Endothelial cell of umbilical vein (primary cell): ENCODE results near the gene SLC16A5. TPM values are rescaled to one million over a fixed set of nuclear protein-coding genes. Genes with fewer than 3 reads are reported as not detected.
"Not testable (repeated sequence)": the region's sequence is repeated elsewhere in the genome, so short reads cannot be mapped to it uniquely, and the experiment has no call there.

Source experiments
- BruUV-seq: library from RNA; stranded (reverse); fragments of 400-500 nt; replicated peaks from 2 replicates; lab custom pipeline; 2021; lab: Mats Ljungman, UMichigan
- CTCF ChIA-PET: fragments of 300-600, 350-600 bp; sonication (Branson Sonifier 250); formaldehyde crosslinking; loops from one replicate; lab custom pipeline; 2021; ENCODE audit warnings: antibody characterized with exemption, inconsistent platforms; lab: Charles Lee
- POLR2A ChIA-PET: fragments of 300-600, 350-600 bp; sonication (Branson Sonifier 250); formaldehyde crosslinking; loops from one replicate; lab custom pipeline; 2021; ENCODE audit warnings: antibody characterized with exemption, inconsistent platforms; lab: Charles Lee
- DNase-seq: peaks from one replicate; pipeline ENCODE4 v3.0.0-alpha.2; 2011; ENCODE audit warnings: low read depth, low spot score
- FAIRE-seq: peaks from 2 replicates; lab custom pipeline; 2011; peaks lifted over from hg19 to GRCh38; lab: Jason Lieb, UNC
- H2AFZ ChIP-seq: 2 replicates; pipeline ENCODE4 v1.6.0; 2012; ENCODE audit warnings: low read depth, low read length, control low read depth, inconsistent platforms
- H3K27ac ChIP-seq: 2 replicates; pipeline ENCODE4 v1.5.1; 2011; ENCODE audit warnings: low read depth, mild to moderate bottlenecking, control low read depth, low read length, moderate library complexity; ENCODE audit not compliant: insufficient read depth
- H3K27me3 ChIP-seq, 2 experiments: 2 replicates each; pipeline versions ENCODE4 v1.6.0 to v1.6.1; 2011; ENCODE audit warnings: low read length in 2 of 2, mixed read lengths in 1 of 2; ENCODE audit not compliant: control insufficient read depth in 2 of 2, insufficient read depth in 2 of 2
- H3K36me3 ChIP-seq, 2 experiments: 2 replicates in 1 of 2; 3 replicates in 1 of 2; pipeline ENCODE4 v1.5.1; 2011; ENCODE audit warnings: low read length in 2 of 2, mild to moderate bottlenecking in 1 of 2, moderate library complexity in 1 of 2; ENCODE audit not compliant: control insufficient read depth in 2 of 2, insufficient read depth in 2 of 2; ENCODE audit errors: extremely low read depth in 1 of 2
- H3K4me1 ChIP-seq: 3 replicates; pipeline ENCODE4 v1.5.1; 2011; ENCODE audit warnings: mild to moderate bottlenecking, low read length; ENCODE audit not compliant: control insufficient read depth, insufficient read depth; ENCODE audit errors: extremely low read depth
- H3K4me2 ChIP-seq: 2 replicates; pipeline ENCODE4 v1.6.1; 2011; ENCODE audit warnings: low read length, control low read depth, mixed read lengths; ENCODE audit not compliant: insufficient read depth
- H3K4me3 ChIP-seq, 3 experiments: fragments of 200-600 bp in 1 of 3; sonication (generic), shearing (Covaris generic) in 1 of 3; replicated peaks in 1 of 3; 2 replicates each; pipeline ENCODE4 v1.5.1; 2011 to 2016; ENCODE audit warnings: control low read depth in 3 of 3, low read length in 3 of 3, mild to moderate bottlenecking in 2 of 3, inconsistent platforms in 1 of 3, low read depth in 1 of 3, moderate library complexity in 1 of 3; ENCODE audit not compliant: insufficient read depth in 1 of 3
- H3K79me2 ChIP-seq: 2 replicates; pipeline ENCODE4 v1.6.0; 2012; ENCODE audit warnings: low read length, inconsistent platforms; ENCODE audit not compliant: control insufficient read depth, insufficient read depth
- H3K9ac ChIP-seq: replicated peaks from 2 replicates; pipeline ENCODE3; 2011; ENCODE audit warnings: low read length, control low read depth; ENCODE audit not compliant: insufficient read depth; ENCODE audit errors: extremely low read depth
- H3K9me1 ChIP-seq: replicated peaks from 3 replicates; pipeline ENCODE4 v1.6.0; 2011; ENCODE audit warnings: mild to moderate bottlenecking, low read length; ENCODE audit not compliant: control insufficient read depth, insufficient read depth; ENCODE audit errors: extremely low read depth
- H3K9me3 ChIP-seq: replicated peaks from 2 replicates; pipeline ENCODE4 v1.5.1; 2012; ENCODE audit warnings: low read length, inconsistent platforms; ENCODE audit not compliant: control insufficient read depth, insufficient read depth
- H4K20me1 ChIP-seq: replicated peaks from 2 replicates; pipeline ENCODE3; 2011; ENCODE audit warnings: mild to moderate bottlenecking, low read length; ENCODE audit not compliant: control insufficient read depth, insufficient read depth; ENCODE audit errors: extremely low read depth
- CTCF ChIP-seq, 2 donors: IDR thresholded peaks; 1 replicate in 1 of 2; 2 replicates in 1 of 2; pipeline ENCODE4 v1.5.1; 2011; ENCODE audit warnings: low read length in 2 of 2, mild to moderate bottlenecking in 2 of 2, moderate library complexity in 2 of 2, control low read depth in 1 of 2, inconsistent platforms in 1 of 2, low read depth in 1 of 2; ENCODE audit not compliant: insufficient read depth in 1 of 2; ENCODE audit errors: extremely low read depth in 1 of 2
- EZH2 ChIP-seq: IDR thresholded peaks from 2 replicates; pipeline ENCODE4 v1.6.1; 2012; ENCODE audit warnings: borderline replicate concordance, low read depth, mild to moderate bottlenecking, moderate library complexity, low read length, inconsistent platforms; ENCODE audit not compliant: severe bottlenecking
- FOS ChIP-seq: IDR thresholded peaks from 2 replicates; pipeline ENCODE4 v1.6.1; 2011; ENCODE audit warnings: mild to moderate bottlenecking, low read length, moderate library complexity, borderline replicate concordance; ENCODE audit not compliant: insufficient read depth
- GATA2 ChIP-seq: IDR thresholded peaks from 2 replicates; pipeline ENCODE4 v1.7.0; 2011; ENCODE audit warnings: low read depth, mild to moderate bottlenecking, moderate library complexity, mixed read lengths, low read length; ENCODE audit not compliant: insufficient read length, insufficient read depth
- JUN ChIP-seq: IDR thresholded peaks from 2 replicates; pipeline ENCODE4 v1.6.1; 2011; ENCODE audit warnings: borderline replicate concordance, low read depth; ENCODE audit not compliant: insufficient read length, insufficient read depth
- MAX ChIP-seq: IDR thresholded peaks from 2 replicates; pipeline ENCODE4 v1.6.1; 2011; ENCODE audit not compliant: insufficient read depth, insufficient read length
- MYC ChIP-seq: IDR thresholded peaks from one replicate; pipeline ENCODE4 v1.6.1; 2011; ENCODE audit warnings: mild to moderate bottlenecking, low read depth, low read length
- POLR2A ChIP-seq: IDR thresholded peaks from 2 replicates; pipeline ENCODE4 v1.6.1; 2012; ENCODE audit warnings: low read depth, mild to moderate bottlenecking, control low read depth, low read length
- POLR2AphosphoS5 ChIP-seq: IDR thresholded peaks from 2 replicates; pipeline ENCODE4 v1.6.1; 2012; ENCODE audit warnings: low read depth, mild to moderate bottlenecking, control low read depth, low read length, moderate library complexity; ENCODE audit not compliant: insufficient read depth
- dilution Hi-C: fragments of 300-500 bp; cut with MboI; formaldehyde crosslinking; loops from one replicate; pipeline ENCODE4 v1.15.0; 2019; ENCODE audit warnings: low sequenced_read_pairs; ENCODE audit not compliant: extremely low pct_ligation_motif_present
- intact Hi-C: fragments of 100-400 bp; cut with micrococcal nuclease; formaldehyde crosslinking; loops from one replicate; pipeline ENCODE4 v1.10.0; 2022
- polyA plus RNA-seq, 4 experiments: library from polyadenylated mRNA; depleted of rRNA in 3 of 4; stranded (reverse) in 3 of 4; unstranded in 1 of 4; fragments of >200 nt; gene quantifications; 2 replicates each; pipeline versions ENCODE4 v1.2.1 to v1.2.3, GENCODE V29; 2011 to 2012; ENCODE audit warnings: missing spikeins in 1 of 4
- total RNA-seq: library from RNA; stranded (reverse); gene quantifications from 2 replicates; pipeline ENCODE4 v1.2.3, GENCODE V29; 2021

The SLC16A5 gene
- total and polyA plus RNA-seq, 2 donors (not counting 3 experiments of a cell fraction or from before 2014, with no cell fraction given), result 16.4 to 23.3 TPM

GRCh38 chr17:75043789-75044188 lies 44.0 kb upstream of the SLC16A5 start:
- peaks cover 12% of the 10 kb centered on the region for H3K4me1 ChIP-seq
- BruUV-seq, DNase-seq, H3K36me3 ChIP-seq, H3K9ac ChIP-seq, H3K27me3 ChIP-seq, FAIRE-seq, H3K9me3 ChIP-seq, H3K79me2 ChIP-seq, H3K9me1 ChIP-seq, H3K4me2 ChIP-seq, H3K4me3 ChIP-seq, dilution Hi-C loops, H3K27ac ChIP-seq, POLR2A ChIA-PET, H4K20me1 ChIP-seq, H2AFZ ChIP-seq: not testable (repeated sequence)
- intact Hi-C loops, result loop anchor here (10.0 kb wide), 1 partner anchor 471 kb away; the partner anchor contains the start of genes CASKIN2 and TSEN54
- CTCF ChIA-PET, result interaction anchor here (0.7 kb wide), 1 partner anchor 11 kb away, joined by 3 read pairs; no protein-coding TSS in a partner anchor

GRCh38 chr17:75044716-75045115 lies 43.0 kb upstream of the SLC16A5 start:
- intact Hi-C loops, result loop anchor here (5.0 to 10.0 kb wide), 3 partner anchors 63 to 470 kb away; partner anchors contain the start of genes ARMC7, CASKIN2, SUMO2 and TSEN54
- CTCF ChIA-PET, result no interaction called here

More at GRCh38 chr17:75044716-75045115, 43.0 kb upstream of the SLC16A5 start:
- Histone ChIP-seq H3K4me1 (peaks cover 13% of the 10 kb centered on the region), H2AFZ (no peak overlapping the region), H3K4me3 (no peak overlapping the region), H3K4me2 (no peak overlapping the region), H3K79me2 (peaks cover 8% of the 10 kb centered on the region), H3K27me3 (no peaks in the 10 kb centered on the region), H4K20me1 (no peaks in the 10 kb centered on the region), H3K36me3 (peaks cover 0 to 8% of the 10 kb centered on the region in 2 experiments), H3K9me1 (no peaks in the 10 kb centered on the region), H3K9me3 (no peaks in the 10 kb centered on the region), H3K27ac (no peak overlapping the region), H3K9ac (no peak overlapping the region)
- POLR2A ChIA-PET, result no interaction called here
- DNase-seq (no peak), FAIRE-seq (no peak)
- dilution Hi-C loops, result no loop called here
- no TSS peak for BruUV-seq
- TF ChIP-seq EZH2, result no peak
- no peak for TF ChIP-seq MYC
- TF ChIP-seq FOS, result no peak
- TF ChIP-seq POLR2AphosphoS5, result no peak
- no peak for TF ChIP-seq GATA2
- no peak for TF ChIP-seq CTCF (IDR thresholded peaks at IDR 0.05; ENCODE audit: extremely low read depth in 1 of 2, insufficient read depth in 1 of 2, low read depth in 1 of 2, low read length in 2 of 2)
- no peak for TF ChIP-seq JUN
- TF ChIP-seq MAX, result no peak
- TF ChIP-seq POLR2A, result no peak
